Spleen (tissue), 7 donors: ENCODE measurements around the gene LPP.

ENCODE experiments used
- CTCF ChIP-seq, 11 experiments: fragments of 200-600 bp in 7 of 11; fragments of 450-650 bp in 4 of 11; sonication (generic) in 4 of 11; IDR thresholded peaks in 8 of 11; conservative IDR thresholded peaks in 3 of 11; 1 replicate in 7 of 11; 2 replicates in 4 of 11; pipeline versions ENCODE4 v1.4.0 to v1.8.0; 2016 to 2021; ENCODE audit warnings: antibody characterized with exemption in 11 of 11, inconsistent platforms in 4 of 11, mild to moderate bottlenecking in 1 of 11
- POLR2A ChIP-seq, 3 donors: fragments of 450-650 bp; IDR thresholded peaks; one replicate each; pipeline ENCODE4 v1.5.1; 2017; ENCODE audit warnings: antibody characterized with exemption in 3 of 3, mild to moderate bottlenecking in 1 of 3
- donor health status: DM: no; HTN: no; CAD: no; lungs with moderate emphysema.
- donor health status: DM: no; HTN: no; CAD: no.
- donor health status: DM: no; HTN: no; CAD: no.

DNA sequence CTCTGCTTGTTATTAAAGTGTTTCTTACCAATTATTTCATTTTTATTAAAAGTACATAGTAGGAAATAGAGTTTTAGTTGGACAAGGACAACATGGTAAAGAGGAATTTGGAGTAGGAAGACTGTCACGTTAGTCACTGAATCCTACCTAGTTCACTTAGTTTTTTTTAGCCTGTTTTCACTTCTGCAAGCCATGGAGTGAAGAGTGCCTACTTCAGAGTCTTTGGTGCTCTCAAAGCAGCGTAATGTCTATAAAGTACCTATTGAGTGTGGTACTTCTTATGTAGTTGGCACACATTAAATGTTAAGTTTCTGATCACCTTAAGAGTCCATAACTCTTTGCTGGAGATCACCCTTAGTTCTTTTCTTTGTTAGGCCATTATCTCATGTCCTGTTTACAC lies 78.7 kb downstream of the LPP start:
- no peak for TF ChIP-seq CTCF (IDR thresholded peaks at IDR 0.05 in 8 of 11, conservative IDR thresholded peaks at IDR 0.05 in 3 of 11)
- no peak for TF ChIP-seq POLR2A (IDR thresholded peaks at IDR 0.05)
